Activated CD4-positive, alpha-beta T cell treated with anti-CD3 and anti-CD28 coated beads, Interleukin-2, amount 50 U/mL, for 4 hours (primary cell): Measurements from ENCODE around the gene ARHGAP24.

Source experiments
- DNase-seq, 2 experiments: peaks; one replicate each; pipeline ENCODE4 v3.0.0-alpha.2; 2020

ARHGAP24 gene

GRCh38 chr4:86035688-86036087 is 560.7 kb downstream of the ARHGAP24 start:
- no peak for DNase-seq

DNA sequence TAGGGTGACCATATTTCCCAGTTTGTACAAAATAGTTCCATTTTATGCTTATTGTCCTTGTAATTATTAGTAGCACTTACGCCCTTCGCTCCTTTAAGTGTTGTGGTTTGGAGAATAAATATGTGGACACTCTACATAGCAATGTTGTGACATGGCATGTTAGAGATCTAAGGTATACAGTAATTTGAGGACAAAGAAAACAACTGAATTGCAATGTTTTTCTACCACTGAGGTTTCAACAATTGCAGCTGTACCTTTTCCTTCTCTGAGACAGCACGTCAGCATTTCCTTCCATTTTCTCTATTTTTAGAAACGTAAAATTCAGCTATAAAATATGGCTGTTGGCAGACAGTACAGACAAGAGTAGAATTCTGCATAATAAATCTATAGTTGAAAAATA is 561.8 kb downstream of the ARHGAP24 start:
- no peak for DNase-seq

DNA sequence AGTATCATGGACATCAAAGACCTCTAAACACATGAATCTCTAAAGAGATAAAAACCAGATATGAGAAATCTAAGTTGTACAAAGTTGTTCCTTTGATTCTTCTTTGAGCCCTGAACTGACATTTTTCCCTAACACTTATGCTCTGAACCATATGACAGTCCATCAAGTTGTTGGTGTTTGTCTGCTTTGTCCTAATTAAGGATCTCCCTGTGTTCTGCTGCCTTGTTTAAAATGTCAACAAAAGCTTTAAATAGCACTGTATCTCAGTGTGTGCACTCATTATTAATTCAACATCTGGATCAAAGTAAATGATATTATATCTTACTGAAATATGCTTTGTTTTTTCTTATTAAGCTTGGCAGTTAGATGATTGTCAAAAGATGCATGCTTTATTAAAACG is 563.1 kb downstream of the ARHGAP24 start:
- DNase-seq: no peak

DNA sequence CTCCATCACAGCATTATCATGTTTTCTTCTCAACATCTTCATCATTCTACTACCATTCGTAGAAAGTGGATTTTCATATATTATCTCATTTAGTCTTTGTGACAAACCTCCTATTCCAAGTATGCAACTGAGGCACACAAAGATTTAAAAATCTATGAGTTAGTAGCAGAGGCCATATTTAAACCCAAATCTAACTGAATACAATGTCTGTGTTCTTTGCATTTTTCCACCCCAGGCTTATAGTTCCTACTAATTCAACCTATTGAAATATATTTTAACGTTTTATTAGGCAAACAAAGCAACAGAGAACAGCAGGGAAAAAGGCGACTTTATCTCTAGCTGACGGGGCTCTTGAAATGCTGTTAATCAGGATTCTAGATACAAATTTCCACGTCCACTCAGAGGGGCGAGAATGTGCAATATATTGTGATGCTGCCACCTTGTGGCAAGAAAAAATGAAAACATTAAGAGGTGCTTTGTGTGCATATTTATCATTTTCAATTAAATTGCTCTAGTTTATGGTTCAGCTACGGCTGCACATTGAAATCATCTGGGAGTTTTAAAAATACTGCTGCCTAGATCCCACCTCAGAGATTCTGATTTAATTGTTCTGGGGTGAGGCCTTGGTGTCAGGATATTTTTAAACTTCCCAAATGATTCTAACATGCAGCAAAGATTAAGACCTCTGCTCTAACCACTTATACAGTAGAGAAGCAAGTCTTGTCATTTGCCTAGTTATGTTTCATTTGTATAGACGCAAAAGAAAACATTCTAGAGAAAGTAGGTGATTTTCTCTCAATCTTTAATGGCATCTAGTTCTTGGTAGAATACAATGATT is 569.0 kb downstream of the ARHGAP24 start:
- no peak for DNase-seq

- no peak for DNase-seq
These were observed 569.6 kb downstream of the ARHGAP24 start for GRCh38 chr4:86044593-86044985.

- no peak for DNase-seq
These were observed 573.5 kb downstream of the ARHGAP24 start for GRCh38 chr4:86048426-86048825.

- no peak for DNase-seq
These were observed 575.5 kb downstream of the ARHGAP24 start for GRCh38 chr4:86050496-86050895.
